NCI-H748 (cell line): ENCODE results near the gene PNLIPRP2.

Source experiments
- DNase-seq: peaks from one replicate; lab custom pipeline; 2025; ENCODE audit not compliant: unreplicated experiment; lab: John Stamatoyannopoulos, UW

The PNLIPRP2 gene

DNA sequence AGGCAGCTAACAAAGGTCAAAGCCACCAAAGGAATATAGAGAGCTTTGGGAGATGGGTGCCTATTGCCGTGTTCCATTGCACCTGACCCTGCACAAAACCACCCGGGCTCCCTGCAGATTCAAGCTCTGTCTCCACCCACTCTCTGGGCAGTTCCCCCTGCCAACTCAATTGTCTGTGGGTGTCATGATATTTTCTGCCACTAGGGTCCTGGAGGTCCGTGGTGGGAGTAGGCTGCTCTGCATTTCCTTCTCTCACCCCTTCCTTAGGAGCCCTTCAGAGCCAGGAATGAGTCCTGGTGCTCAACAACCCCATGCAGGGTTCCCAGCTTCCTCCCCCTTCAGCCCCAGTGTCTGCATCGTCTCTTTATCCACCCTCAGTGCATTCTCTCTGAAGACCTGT lies 34.1 kb downstream of the PNLIPRP2 start:
- DNase-seq: no peak

DNA sequence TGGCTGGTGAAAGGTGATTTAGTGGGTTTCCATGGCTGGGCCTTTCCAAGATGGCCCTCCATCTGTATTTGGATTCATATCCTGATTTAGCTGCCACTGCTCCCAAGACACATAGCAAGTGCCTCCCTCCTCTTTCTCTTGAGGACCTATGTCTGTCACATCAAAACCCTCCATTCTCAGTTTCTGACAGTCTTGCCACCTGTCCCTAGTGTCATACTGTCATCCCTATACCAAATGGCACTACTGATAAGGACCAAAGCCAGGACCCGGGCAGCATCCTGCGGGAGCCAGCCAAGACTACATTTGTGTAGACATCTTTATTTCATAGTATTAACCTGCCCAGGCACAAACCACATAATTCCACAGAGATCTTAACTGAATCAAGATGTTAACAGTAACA lies 34.8 kb downstream of the PNLIPRP2 start:
- no peak for DNase-seq

DNA sequence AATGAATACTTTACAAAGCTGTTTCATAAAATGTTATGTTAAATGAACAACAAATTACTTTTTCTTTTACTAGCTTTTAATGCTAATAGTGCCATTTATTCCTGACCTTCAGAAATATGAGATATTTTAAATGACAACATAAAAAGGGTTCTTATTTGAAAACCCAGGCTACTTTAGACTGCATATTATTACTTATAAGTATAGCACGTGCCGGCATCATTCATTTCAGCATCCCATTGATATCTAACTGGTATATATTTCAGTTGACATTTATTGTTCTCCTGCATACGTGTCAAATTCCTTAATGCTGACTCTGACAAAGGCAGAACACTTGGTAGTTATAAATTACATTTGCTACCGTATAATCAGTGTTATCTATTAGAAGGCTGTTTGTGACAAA lies 35.3 kb downstream of the PNLIPRP2 start:
- no peak for DNase-seq

DNA sequence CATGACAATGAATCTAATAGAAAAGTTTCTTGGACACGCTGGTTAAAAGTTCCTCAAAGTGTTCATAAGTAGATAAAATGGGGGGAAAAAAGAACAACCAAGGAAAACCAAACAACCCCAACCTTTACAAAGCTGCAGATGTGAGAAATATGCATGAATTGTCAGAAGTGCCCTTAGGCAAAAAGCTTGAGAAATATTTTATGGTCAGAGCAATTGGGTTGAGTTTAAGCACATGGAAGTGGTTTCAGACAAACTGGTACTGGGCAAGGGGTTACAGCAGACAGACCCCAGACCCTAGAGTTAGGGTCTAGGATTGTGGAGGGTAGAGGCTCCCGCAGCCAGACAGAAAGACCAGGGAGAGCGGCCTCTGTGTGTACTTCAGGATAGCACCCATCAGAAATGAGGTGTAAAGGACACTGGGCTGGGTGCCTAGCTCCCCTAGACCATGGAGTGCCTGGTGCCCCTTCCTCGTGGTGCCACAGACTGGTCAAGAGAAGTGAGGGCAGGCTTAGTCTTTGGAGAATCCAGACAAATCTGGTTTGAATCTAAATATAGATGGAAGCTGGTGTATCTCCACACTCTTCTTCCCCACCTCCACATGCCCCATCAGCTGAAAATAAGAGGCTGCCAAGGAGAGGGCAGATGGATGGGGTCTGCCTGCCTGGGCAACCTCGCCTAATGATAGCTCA lies 37.3 kb downstream of the PNLIPRP2 start:
- DNase-seq: no peak

DNA sequence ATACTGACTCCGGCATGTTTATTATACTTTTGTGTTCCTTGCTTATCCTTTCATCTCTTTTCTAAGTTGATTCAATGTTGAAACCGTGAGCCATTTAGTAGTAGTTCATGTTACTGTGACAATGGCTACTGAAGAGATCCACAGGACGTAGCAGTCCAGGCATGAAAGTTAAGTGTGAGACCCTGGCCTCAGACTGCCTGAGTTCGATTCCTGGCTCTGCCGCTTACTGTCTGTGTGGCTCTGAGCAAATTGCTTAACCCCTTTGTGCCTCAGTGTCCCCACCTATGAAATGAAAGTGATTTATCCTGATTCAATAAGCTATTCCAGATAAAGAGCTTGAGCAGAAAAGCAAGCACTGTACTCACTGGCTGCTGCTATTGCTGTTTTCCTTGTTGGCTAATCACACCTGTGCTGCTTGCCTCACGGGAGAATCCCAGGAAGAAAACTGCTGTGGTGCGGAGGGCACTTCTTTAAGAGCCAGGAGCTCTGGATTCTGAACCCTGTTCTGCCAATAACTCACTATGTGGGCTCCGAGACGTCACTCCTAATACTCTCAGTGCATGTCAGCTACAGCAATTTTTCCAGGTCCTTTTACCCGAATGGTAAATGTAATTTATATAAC lies 38.4 kb downstream of the PNLIPRP2 start:
- no peak for DNase-seq

DNA sequence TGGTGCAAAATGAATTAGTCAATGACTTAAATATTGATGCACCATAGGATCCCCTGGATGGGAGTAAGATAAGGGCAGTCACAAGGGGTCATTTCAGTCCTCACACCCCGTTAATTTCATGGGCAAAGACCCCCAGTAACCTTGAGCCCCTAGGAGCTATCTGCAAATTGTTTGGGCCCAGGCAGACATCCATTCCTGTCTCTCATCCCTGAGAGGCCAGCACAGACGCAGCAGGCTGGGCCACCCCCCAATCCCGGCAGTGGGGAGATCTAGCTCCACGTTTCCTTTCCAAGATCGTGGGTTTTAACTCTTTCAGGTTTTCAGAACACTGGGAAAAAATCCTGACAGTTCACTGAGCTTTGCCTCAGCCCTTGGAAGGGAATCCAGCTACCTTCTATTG lies 40.1 kb downstream of the PNLIPRP2 start:
- no peak for DNase-seq

DNA sequence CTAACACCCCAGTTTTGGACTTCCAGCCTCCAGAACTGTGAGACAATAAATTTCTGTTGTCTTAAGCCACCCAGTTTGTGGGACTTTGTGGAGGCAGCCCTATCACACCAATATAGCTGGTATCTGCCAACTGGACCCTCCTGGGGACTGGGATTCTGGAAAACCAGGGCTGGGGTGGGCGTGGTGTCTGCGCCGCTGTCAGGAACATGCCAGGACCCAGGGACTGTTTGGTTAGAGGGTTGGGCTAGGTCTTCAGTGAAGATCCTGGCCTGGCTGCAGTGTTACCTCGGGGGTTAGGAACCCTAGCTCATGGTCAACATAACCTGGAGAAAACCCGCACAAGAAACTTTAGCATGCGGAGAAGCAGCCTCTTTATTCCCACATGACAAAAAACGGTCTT lies 42.6 kb downstream of the PNLIPRP2 start:
- no peak for DNase-seq

DNA sequence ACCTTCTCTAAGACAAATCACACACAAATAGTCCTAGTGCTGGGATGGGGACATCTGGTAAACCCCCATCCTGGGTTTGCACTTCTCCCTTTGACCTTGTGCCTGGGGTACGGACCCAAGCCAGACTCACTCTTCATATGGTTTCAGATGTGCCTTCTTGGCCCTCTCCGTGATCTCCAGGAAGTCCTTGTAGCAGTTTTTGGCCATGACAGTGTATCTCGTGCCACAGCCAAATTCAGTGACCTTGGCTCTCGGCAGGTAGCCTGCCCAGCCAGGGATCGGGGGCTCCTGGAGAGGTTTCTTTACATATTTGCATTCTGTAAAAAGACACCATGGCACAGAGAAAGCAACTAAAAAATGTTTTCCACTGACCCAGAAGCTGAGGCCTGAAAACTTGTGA lies 43.9 kb downstream of the PNLIPRP2 start:
- DNase-seq: no peak

DNA sequence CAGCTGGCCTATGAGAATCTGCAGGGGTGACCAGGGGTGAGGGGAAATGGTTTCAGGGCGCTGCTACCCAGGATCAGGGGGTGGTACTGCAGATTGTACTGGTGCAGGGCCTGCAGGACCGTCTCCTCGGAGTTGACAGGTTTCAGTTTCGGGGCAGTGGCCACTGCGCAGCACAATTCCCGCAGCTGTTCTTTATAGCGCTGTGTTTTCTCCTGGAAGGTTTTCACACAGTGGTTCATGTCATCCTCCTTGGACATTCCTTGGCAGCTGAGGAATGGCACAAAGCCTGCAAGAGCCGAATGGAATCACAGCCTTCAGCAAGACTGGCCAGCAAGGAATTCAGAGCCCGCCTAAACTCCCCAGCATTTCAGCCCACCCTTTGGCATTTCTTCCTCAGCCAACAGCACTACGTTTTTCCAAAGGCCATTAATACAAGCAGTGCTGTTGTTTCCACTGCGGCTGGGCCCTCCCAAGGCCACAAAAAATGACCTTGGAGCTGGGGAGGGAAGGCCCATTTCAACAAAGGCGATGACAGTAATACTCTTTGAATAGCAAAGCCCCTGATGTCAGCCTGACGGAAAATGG lies 44.9 kb downstream of the PNLIPRP2 start:
- DNase-seq: no peak

DNA sequence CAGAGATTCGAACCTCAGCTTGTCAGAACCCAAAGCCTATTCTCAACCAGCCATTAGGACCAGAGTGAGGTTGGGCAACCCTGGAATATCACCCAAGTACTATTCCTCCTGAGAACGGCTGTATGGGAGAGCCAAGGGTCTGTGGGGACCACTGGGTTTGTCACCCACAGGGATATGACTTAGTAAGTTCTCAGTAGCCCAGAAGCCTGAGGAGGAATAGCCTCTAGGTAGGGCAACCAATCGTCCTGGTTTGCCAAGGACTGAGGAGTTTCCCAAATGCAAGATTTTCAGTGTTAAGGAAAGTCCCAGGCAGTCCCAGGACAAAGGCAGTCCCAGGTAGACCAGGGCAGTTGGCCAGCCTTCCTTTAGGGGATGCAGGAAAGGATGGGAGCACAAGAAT lies 46.7 kb downstream of the PNLIPRP2 start:
- no peak for DNase-seq

DNA sequence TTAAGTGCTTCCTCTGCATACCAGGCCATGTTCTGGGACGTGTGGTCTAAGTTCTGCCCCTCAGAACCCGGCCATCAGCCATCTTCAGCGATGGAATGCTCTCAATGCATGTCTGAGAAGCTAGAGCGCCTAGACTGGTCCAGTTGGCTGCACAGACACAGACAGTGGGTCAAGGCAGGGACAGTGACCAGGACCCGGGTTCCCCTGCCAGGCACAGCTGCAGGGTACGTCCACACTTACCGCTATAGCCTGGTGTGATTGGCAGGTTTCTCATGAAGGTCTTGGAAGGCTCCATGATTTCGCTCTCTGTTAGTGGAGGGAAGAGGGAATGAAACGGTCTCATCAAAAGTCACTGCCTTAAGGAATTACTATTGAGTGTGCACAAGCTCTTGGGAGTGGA lies 47.3 kb downstream of the PNLIPRP2 start:
- DNase-seq: no peak

DNA sequence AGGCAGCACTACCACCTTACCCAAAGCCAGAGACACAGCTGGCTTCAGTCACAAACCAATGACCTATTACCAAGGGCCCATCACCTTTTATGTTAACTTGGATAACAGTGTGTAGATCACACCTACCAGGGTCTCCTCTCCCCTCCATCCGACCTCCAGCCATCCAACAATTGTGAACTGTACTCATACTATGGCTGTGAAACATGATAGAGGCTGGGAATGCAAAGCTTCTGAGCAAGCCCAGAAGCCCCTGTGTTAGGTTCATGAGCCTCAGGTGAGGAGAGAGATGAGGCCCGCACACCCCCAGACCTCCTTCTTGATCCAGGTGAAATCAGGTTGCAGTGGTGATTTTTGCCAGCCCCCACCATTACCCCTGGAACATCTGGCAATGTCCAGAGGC lies 47.7 kb downstream of the PNLIPRP2 start:
- no peak for DNase-seq

DNA sequence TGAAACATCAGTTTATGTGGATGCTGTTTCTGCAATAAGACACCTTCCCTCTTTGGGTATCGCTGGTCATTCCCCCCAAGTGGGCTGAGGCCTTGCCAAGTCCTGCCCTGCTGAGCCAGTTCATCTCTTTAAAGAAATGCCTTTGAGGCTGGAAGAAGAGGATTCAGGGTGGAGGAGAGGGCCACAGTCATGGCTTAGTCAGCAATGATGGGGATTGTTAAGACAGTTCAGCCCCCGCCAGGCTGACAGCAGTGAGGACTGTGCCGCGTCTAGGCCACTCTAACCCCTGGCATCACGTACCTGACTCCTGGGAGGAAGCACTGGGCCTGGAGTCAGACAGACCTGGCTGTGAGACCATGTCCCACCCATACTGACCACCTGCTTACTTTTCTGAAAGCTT lies 48.3 kb downstream of the PNLIPRP2 start:
- DNase-seq: no peak

DNA sequence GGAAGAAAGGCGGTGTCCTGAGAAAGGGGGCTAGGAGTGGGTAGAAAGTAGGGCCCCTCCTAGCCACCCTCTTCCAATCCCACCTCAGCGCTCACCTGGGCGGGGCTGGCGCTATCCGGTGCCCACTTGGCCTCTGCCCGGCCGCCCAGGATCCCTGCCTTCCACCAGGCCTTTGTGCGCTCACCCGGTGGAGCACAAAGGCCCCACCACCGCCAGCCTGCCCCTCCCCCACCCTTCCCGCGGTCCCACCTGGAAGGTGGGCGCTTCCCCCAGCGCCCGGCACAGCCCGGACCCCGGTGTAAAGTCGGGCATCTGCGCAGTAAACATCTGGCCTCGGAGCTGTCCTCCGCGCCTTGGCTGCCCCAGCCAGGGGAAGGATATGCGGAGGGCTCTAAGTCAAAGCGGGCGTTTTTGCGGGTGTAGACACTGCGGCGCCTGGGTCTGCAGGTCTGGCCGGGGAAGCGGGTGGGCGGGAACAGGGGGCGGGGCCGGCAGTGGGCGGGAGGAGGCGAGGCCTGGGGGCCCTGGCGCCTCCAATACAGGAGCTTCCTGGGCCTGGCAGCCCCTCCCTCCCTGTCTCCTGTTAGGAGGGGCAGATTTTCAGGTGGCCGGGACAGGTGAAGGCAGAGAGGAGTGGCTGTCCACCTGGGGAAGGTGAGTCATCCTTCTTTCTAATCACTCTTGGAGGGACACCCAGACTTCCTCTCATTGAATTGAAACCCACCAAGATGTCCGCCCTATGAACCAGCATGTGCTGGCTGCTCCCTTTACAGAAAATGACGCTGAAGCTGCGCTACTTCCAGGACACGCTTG lies 49.3 kb downstream of the PNLIPRP2 start:
- no peak for DNase-seq

DNA sequence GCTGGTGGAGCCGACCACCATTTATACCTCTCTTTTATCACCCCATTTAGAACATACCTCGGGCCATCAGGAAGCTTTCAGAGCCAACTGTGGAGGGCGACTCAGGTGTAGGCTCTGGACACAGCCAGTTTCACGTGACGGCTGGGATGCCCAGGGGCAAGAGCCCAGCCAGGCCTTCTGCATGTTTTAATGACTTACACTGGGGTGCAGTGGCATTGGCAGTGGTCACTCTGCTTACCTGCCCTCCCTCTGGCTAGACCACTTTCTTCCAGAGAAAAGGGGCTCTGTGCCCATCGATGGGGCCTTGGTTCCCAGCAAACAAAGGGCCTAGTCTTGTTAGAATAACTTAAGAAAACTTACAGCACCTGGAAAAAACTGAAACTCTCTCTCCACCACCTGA lies 50.0 kb downstream of the PNLIPRP2 start:
- no peak for DNase-seq

DNA sequence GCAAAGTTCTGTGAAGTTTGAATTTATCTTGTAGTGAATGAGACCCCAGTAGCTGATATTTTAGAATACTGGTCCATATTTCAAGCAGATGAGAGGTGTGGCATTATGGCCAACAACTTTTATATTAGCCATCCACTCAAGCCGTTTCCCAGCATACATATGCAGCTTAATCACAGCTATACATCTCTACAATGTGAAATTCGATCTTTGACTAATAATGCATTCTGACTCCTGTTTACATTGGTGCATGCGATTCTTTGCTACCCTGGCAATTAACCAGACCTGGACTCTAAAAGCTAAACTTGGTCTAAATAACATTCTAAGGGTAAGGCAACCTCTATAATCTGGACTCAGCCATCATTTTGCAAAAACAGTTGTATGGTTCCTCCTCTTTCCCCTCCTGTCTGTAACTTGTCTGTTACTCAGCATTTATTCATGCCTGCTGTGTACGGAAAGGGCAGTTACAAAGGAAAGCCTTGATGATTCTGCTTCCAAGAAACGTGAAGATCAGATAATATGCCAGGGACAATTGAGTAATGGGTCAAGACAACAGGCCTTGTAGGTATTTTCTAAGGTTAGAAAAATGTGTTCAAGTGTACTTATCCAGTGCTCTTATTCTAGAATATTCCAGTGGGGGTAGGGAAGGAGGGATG lies 50.6 kb downstream of the PNLIPRP2 start:
- peak; percentile 40 for DNase-seq

DNA sequence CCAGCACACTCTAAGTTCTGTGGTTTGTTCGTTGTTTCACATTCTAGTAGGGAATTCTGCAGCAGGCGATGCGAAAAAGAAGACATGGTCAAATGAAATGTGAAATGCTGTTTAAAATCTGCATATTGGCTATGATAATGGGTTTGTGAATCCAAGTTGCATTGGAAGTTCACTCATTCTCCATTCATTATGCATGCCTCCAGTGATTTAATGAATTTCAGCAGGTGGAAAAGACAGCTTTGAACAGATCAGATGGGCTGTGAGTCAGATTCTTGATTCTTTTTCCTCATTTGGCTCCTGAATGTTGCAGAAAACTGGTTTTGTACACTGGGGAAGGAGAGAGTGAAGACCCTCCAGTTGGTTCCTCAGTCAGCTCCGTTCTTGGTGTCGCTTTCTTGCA lies 52.1 kb downstream of the PNLIPRP2 start:
- no peak for DNase-seq

DNA sequence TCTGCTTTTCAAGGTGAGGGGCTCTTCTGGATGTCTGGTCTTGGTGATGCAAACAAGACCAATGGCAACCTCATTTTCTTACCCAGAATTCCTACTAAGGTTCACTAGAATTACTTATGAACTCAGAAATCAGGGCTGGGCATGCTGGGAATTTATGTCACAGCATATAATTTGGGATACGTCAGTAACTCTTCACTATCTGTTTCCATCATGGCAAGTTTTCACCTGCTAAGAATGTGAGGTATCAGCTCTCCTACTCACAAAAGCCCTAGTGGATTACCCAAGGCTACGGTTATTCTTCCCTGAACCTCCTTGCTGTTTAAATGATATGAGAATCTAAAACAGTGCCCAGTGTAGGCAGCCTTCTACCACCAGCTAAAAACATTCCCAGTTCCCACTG lies 53.1 kb downstream of the PNLIPRP2 start:
- DNase-seq: no peak

DNA sequence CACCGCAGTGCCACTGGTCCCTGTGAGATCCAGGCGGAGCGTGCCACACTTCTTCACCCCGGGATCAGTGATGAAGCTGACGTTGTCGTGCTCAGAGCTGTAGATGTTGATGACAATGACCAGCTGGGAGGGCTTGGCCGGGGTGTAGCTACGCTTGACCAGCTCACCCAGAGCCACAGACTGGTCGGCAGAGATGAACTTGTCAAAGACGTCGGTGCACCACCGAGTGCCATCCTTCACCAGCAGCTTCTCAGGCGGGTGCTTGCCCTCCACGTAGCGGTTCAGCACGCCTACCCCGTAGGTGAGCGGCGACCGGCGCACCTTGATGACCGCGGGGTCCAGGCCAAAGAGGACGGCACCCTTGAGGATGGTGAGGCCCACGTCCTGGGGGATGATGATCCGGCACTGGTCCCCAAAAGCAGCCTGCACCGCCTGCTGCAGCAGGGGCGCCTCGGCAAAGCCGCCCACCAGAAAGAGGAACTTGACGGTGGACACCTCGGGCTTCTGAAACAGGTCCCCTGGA lies 54.2 kb downstream of the PNLIPRP2 start:
- DNase-seq: no peak

DNA sequence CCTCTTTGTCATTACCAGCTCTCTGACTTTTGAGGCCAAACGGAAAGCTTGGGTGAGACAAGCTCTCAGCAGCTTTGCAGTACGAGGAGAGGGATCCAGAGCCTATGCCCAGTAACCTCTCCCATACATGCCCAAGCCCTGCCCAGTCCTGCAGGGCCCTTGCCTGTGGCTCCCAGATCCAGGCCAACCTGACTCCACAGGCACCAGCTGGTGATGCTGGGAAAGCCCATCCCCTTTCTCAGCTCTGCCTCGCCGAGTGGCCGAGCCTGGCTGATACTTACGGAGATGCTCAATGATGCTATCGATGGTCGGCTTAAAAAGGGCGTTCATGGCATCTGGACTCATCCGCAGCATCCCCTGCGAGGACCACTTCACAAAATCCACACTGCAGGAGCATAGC lies 55.4 kb downstream of the PNLIPRP2 start:
- DNase-seq: no peak

DNA sequence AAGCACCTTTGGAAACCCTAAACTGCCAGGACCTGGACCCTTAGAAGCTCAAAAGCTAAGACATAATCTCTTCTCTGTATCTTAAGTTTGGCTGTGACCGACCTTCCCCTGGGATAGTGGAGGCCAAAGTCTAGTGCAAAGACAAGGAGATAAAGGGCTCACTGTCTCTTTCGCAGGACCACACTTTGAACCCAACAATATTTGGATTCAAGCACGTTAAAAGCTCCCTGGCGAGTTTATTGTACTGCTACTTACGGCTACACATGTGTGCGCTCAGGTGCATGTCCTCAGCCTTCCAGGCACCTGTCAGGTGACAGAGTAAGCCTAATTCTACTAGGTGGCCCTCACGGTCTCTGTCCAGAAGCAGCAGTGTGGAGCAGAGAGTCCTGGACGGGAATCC lies 55.9 kb downstream of the PNLIPRP2 start:
- DNase-seq: no peak
